ENCODE measurements around the gene HIF1A. TPM values are rescaled to one million over a fixed set of nuclear protein-coding genes. Genes with fewer than 3 reads are reported as not detected.
"Not testable (repeated sequence)": the region's sequence is repeated elsewhere in the genome, so short reads cannot be mapped to it uniquely, and the experiment has no call there.

Gene HIF1A
- total RNA-seq, 1 donor from 2014 or later, result 73.2 TPM

DNA sequence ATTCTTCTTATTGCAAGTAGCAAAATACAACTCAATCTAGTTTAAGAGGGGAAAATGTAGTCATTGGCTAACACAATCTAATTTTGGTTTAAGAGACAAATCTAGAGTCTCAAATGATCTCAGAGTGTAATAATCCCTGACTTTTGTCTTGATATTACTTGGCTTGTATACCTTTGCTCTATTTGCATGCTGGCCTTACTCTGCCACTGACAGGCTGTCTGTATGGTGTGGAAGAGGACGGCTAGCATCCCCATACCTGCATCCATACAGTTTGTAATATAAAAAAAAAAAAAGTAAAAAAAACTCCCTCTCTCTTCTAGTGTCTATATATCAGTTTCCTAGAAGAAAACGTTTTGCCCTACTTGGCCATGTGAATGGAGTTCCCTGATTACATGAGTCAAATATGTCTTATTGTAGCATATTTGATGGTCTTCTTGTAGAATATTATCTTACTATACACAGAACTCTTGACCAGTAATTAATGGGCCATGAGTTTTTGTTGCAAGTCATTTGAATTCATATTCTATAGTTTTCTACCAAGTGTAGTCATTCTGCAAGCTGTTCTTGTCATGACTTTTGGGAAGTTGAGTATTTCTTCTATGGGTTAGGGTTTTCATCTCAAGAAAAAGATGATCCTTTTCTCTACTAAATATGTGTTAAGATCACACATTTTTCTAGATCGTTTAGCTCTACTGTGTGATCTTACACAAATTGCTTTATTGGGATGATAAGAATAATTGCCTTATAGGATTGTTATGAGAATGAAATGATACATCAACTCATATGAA lies 8.2 kb downstream of the HIF1A start:
- intact Hi-C loops (cut with DNase I), result no loop called here
- no peak for DNase-seq (ENCODE audit: low spot score)

DNA sequence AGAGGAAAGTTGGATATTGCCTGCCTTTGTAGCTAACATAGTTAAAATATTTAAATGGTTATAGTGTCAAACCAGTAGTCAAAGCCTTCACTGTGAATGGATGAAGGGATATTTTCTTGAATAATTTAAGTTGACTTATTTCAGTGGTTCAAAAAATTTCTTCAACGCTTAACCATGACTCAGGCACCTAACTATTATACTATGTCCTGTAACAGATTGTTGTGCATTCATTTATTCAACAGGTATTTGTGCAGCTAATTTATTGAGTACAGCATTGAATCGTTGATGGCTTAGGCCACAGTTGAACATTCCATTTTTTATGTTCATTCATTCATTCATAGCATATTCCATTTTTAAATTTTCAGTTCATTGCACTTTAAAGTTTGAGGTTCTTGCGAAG lies 9.2 kb downstream of the HIF1A start:
- no peak for DNase-seq (ENCODE audit: low spot score)
- intact Hi-C loops (cut with DNase I), result no loop called here

DNA sequence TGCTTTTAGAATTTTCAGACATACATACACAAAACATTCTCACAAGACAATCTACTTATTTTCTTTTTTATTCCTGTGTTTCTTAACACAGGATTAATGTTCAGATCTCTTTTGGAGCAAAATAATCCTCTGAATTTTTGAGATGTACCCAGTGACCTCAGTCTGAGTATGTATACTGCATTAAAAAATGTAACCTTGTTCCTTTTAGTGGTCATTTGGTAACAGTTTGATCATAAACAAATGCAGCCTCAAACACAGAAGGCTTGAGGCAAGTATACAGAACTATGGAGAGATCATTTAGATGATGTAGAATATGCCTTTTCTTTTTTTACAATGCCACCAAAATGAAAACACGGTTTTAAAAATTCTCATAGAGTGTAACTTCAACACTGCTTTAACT lies 9.7 kb downstream of the HIF1A start:
- intact Hi-C loops (cut with DNase I), result no loop called here
- DNase-seq (ENCODE audit: low spot score), result no peak

DNA sequence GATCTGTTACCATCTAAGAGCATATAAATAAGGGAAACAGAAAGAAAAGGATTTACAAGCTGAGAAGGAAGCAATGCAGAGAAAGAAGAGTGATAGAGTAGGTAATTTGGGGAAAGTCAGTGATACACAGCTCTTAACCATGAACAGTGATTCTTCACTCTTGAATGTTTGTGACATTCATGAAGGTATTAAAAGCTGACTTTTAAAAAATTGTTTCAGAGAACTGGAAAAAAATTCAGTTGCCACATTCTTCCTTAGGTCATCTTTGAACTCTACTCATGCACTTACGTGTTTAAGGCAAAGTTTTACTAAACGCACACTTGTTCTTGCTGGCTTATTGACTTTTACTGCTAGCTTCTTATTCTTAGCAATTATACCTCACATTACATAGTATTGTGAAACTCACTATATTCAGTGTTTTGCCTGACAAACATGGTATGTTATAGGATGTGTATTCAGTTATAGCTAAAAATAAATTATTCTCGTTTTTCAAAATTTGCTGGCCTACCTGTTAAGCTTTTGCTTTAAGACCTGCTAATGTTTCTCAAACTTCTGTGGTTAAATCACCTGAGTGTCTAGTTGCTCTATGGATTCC lies 10.9 kb downstream of the HIF1A start:
- intact Hi-C loops (cut with DNase I), result no loop called here
- DNase-seq (ENCODE audit: low spot score), result no peak

DNA sequence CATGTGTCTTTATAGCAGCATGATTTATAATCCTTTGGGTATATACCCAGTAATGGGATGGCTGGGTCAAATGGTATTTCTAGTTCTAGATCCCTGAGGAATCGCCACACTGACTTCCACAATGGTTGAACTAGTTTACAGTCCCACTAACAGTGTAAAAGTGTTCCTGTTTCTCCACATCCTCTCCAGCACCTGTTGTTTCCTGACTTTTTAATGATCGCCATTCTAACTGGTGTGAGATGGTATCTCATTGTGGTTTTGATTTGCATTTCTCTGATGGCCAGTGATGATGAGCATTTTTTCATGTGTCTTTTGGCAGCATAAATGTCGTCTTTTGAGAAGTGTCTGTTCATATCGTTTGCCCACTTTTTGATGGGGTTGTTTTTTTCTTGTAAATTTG lies 12.5 kb downstream of the HIF1A start:
- intact Hi-C loops (cut with DNase I); DNase-seq (ENCODE audit: low spot score): not testable (repeated sequence)

DNA sequence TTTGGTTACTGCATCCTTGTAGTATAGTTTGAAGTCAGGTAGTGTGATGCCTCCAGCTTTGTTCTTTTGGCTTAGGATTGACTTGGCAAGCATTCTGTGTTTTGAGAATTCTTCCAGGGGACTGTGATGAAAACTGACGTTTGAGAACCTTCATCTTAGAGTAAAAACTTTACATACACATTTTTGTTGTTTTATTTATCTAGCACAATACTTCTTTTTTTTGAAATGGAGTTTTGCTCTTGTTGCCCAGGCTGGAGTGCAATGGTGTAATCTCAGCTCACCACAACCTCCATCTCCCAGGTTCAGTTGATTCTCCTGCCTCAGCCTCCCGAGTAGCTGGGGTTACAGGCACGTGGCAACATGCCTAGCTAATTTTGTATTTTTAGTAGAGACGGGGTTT lies 13.4 kb downstream of the HIF1A start:
- intact Hi-C loops (cut with DNase I); DNase-seq (ENCODE audit: low spot score): not testable (repeated sequence)

DNA sequence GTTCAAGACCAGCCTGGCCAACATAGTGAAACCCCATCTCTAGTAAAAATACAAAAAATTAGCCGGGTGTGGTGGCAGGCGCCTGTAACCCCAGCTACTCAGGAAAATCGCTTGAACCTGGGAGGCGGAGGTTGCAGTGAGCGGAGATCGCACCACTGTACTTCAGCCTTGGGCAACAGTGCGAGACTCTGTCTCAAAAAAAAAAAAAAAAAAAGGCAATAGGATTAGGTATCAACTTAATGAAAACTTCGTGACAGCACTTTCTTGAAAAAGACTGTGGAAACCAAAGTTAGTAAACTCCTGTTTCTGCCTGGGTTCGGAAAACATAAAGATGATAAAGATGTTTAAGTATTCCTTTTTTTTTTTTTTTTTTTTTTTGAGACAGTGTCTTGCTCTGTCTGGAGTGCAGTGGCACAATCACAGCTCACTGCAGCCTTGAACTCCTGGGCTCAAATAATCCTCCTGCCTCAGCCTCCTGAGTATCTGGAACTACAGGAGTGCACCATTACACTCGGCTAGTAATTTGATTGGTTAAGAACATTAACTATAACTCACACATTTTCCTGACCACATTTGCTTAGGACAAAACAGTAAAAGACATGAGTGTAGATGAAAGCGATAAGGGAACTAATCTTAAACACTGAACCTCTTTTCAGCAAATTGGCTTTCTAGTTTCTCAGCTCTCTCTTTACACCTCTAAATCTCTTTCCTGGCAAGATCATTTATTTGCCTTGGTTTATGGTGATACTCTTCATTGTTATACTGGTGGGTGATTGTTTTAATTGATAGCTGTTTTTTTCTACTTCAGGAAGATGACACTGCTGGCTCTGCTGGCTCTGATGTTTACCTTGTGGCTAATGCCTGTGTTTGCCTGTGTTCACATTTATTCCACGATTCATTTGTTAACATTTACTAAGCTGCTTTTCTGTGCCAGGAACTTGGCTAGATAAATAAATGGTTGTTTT lies 15.8 kb downstream of the HIF1A start:
- intact Hi-C loops (cut with DNase I), result no loop called here
- DNase-seq (ENCODE audit: low spot score), result no peak

DNA sequence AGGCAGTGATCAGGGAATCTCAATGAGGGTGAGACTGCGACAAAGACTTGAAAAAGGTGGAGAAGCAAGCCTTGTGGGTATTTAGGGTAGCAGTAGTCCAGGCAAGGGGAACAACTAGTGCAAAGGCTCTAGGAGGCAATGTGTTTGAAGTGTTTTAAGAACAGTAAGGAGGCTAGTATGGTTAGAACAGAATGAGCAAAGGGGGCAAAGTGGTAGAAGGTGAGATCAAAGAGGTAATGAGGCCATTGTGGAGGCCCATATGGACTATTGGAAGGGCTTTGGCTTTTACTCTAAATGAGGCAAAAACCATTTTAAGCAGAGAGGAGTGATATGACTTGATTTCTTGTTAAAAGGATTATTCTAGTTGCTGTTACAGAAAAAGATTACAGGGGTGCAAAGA lies 16.8 kb downstream of the HIF1A start:
- DNase-seq (ENCODE audit: low spot score), result no peak
- intact Hi-C loops (cut with DNase I), result no loop called here

DNA sequence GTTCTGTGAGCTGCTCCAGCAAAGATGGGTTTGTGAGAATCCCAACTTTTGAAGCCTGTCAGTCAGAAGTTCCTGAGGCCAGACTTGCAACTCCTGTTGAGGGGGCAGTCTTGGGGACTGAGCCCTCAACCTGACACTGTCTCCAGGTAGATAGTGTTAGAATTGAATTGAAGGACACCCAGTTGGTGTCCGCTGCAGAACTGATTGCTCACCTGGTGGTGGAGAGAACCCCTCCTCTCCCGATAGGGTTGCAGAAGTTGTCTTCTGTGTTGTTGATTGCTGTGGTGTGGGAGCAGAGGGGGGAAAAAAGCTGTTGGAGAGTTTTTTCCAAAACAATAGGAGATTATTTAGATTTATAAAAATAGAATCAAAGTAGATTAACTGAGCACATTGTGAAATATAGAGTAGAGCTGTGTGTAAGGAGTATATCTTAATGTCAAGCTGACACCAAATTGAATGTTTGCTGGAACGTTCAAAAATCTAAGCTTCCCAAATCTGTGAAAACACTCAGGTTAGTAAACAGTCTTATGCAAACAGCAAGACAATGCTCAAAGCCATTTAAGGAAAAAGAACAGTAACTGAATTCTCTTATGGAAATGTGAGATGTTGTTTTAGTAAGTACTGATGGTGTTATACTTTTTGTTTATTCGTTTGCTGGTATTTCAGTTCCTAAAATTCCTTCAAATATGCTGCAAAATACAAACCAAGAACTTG lies 18.6 kb downstream of the HIF1A start:
- no peak for DNase-seq (ENCODE audit: low spot score)
- intact Hi-C loops (cut with DNase I), result no loop called here

DNA sequence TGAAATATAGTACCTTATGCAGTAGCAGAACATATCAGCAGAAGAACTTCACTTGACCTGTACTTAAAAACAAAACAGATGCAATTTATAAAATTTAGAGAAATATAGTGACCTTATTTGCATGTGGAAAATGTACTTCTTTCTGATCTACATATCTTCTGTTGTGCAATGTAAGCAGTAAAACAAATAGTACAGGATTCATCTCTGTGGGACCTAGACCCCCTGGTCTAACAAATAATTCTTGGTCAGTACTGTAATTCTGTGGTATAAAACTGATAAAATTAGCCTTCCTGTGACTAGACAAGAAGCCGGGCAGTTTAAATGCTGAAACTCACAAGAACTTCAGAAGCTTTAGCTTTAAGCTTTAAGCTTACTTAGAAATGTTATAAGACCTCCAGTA lies 21.6 kb downstream of the HIF1A start:
- intact Hi-C loops (cut with DNase I), result no loop called here
- DNase-seq (ENCODE audit: low spot score), result no peak

DNA sequence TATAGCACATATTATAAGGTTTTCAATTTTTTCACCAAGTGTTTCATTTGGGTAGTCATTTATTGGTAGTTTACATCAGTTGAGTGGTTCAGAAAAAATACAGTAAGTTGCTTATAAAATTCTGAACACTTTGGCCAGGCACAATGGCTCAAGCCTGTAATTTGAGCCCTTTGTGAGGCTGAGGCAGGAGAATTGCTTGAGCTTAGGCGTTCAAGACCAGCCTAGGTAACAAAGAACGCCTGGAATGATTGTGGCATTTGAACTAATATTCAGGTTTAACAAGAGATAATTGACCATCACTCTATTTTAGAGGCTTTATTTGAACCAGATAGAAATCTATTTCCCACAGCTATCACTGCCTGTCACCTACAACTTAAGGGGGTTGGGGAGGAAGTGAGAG lies 22.7 kb downstream of the HIF1A start:
- no peak for DNase-seq (ENCODE audit: low spot score)
- intact Hi-C loops (cut with DNase I), result no loop called here

DNA sequence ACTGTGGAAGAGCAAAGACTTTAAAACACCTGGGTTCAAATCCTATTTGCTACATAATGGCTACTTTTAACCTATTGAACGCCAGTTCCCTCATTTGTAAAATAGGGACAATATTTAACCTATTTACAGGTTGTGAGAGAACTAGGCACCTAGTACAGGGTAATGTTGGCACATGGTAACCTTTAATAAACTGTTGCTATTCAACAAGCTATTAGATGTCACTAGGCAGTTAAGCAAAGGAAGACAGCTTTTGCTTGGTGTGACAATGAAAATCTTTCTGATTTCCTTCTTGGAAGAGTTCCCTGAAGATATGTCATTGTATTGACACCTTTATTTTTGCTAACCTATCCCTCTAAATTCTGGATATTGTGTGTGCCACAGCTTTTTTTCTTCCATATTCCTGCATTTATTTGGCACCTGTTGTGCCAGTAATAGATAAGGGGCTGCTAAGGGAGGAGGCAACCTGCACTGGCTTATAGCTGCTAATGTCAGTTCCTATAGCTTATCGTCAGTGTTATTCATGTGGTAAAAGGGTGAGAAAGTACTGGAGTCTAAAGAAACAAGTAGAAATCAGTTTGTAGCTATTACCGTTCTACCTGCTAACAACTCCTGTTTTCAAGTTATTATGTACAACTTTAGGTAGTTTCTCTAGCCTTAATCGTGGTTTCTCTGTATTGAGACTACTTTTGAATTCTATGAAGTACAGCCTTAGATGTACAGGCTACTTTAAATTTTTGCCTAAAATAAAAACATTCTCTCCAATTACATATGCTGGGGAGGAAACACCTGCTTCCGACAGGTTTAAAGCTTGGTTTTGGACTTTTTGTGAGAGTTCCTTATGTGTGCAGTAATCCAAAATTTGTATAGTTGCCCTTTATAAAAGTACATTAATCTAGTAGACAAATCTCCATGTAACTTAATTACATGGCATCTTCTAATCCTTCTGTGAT lies 24.3 kb downstream of the HIF1A start:
- intact Hi-C loops (cut with DNase I), result no loop called here
- no peak for DNase-seq (ENCODE audit: low spot score)

DNA sequence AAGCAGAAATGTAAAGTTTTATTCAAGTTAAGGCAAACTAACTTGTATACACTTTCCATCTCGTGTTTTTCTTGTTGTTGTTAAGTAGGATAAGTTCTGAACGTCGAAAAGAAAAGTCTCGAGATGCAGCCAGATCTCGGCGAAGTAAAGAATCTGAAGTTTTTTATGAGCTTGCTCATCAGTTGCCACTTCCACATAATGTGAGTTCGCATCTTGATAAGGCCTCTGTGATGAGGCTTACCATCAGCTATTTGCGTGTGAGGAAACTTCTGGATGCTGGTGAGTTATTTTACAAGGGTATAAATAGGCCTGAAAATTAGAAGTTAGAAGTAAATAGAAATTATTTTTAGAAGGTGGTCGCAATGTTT lies 25.0 kb downstream of the HIF1A start:
- intact Hi-C loops (cut with DNase I), result no loop called here
- no peak for DNase-seq (ENCODE audit: low spot score)

DNA sequence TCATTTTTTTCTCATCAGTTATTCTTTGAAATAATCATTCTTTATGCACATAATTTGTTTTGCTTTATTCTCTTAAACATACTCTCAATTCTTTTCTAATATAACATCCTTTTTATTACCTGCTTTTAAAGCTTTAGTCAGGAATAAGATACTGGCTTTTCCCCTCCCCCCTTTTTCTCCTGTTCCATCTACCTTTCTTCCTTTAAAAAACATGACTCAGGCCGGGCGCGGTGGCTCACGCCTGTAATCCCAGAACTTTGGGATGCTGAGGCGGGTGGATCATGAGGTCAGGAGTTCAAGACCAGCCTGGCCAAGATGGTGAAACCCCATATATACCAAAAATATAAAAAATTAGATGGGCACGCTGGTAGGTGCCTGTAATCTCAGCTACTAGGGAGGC lies 25.4 kb downstream of the HIF1A start:
- intact Hi-C loops (cut with DNase I), result no loop called here
- no peak for DNase-seq (ENCODE audit: low spot score)

DNA sequence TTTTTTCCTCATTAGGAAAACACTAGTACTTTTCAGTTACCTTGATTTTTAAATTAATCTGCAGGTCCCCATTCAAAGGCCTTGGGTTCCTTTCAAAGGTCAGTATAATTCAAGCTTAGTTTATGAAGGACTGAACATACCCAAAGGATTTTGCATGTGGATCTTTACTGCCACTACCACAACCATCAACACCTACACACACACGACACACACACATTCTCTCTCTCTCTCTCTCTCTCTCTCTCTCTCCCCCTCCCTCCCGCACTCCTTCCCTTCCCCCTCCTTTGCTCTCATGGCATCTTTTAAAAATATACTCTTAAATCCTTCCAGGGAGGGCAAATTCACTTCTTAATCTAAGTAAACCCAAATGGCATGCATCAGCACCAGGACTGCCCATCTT lies 28.8 kb downstream of the HIF1A start:
- intact Hi-C loops (cut with DNase I), result no loop called here
- no peak for DNase-seq (ENCODE audit: low spot score)

DNA sequence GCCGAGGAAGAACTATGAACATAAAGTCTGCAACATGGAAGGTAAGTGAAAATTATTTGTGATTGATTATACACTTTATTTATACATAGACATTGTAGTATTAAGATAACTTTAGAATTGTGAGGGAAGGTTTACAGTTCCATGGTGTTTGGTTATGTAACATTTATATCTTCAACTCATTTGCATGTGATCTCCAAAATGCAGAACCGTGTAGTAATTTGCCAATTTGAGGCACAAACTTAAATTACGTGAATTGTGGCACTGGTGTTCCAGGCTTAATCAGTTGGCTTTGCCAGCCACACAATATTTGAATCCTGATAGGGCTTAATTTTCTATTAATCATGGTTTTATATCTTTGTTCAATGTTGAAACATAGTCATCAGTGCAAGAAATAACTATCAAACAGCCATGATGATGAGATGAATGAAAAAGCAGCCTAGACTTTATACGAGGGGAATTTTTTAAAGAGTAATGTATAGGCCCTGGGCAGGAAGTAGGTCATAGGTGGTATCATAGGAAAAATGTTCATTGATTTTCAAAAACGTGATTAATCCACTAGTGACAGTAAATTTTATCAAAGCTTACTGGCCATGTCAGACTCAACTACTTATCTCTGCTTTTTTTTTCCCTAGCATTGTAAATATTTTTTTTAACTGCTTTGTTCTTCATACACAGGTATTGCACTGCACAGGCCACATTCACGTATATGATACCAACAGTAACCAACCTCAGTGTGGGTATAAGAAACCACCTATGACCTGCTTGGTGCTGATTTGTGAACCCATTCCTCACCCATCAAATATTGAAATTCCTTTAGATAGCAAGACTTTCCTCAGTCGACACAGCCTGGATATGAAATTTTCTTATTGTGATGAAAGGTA lies 31.7 kb downstream of the HIF1A start:
- DNase-seq (ENCODE audit: low spot score), result no peak
- intact Hi-C loops (cut with DNase I), result no loop called here

DNA sequence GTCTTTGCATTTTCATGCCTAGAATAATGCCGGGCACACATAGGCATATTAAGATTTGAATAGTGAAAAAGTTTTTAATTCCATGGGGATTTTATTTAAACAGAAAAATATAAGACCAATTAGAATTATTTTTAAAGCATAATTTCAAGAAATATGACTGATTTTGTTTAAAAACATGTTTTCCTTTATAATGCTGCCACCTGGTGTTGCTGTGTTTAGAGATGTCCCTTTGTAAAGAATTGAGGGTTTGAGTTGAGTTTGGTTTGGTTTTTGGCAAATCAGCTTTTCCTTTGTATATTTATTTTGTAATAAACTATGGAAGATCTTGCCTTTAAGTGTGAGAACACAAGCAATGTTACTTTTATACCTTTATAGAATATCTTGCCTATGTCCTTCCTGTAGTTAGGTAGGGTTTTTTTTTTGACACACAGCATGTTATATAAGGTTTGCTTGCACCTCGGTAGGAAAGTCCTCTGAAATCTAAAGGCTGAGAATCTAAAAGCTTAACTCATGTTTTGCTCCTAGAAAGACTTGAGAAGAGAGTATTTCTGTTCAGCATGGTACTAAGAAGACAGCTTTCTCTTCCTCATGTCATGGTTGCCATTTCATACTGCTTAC lies 35.6 kb downstream of the HIF1A start:
- DNase-seq (ENCODE audit: low spot score), result no peak
- intact Hi-C loops (cut with DNase I), result loop anchor here (5.0 kb wide), 1 partner anchor 269 kb away; no protein-coding TSS in a partner anchor
